HepG2 (cell line): ENCODE measurements around the gene EMID1. TPM values are rescaled to one million over a fixed set of nuclear protein-coding genes. Genes with fewer than 3 reads are reported as not detected.

ENCODE experiments used
- HDAC2 ChIP-seq: sonication (generic); formaldehyde crosslinking; IDR thresholded peaks from 2 replicates; pipeline ENCODE4 v1.4.0; 2020; ENCODE audit warnings: missing genetic modification reagents
- HDAC6 ChIP-seq: fragments of 200-600 bp; sonication (generic); IDR thresholded peaks from 2 replicates; pipeline ENCODE4 v1.7.0; 2017; ENCODE audit warnings: mild to moderate bottlenecking, antibody characterized with exemption, low read length, low read depth
- HOXA7 ChIP-seq: sonication (generic); formaldehyde crosslinking; IDR thresholded peaks from 2 replicates; pipeline ENCODE4 v1.8.1; 2022; ENCODE audit warnings: mild to moderate bottlenecking, missing genetic modification reagents, moderate library complexity
- KDM6A ChIP-seq: IDR thresholded peaks from 2 replicates; pipeline ENCODE4 v1.6.1; 2016; ENCODE audit warnings: low read depth
- MAZ ChIP-seq, 2 experiments: sonication (generic) in 1 of 2; formaldehyde crosslinking in 1 of 2; IDR thresholded peaks; 2 replicates each; pipeline versions ENCODE4 v1.5.0 to v1.6.1; 2012 to 2020; ENCODE audit warnings: low read depth in 2 of 2, mild to moderate bottlenecking in 2 of 2, borderline replicate concordance in 1 of 2, improper control_type of control experiment in 1 of 2, low read length in 1 of 2, missing genetic modification reagents in 1 of 2, moderate library complexity in 1 of 2
- MTERF4 ChIP-seq: sonication (generic); formaldehyde crosslinking; IDR thresholded peaks from 2 replicates; pipeline ENCODE4 v1.8.0; 2023; ENCODE audit warnings: mild to moderate bottlenecking, missing genetic modification reagents
- NRL ChIP-seq: sonication (generic); formaldehyde crosslinking; IDR thresholded peaks from 2 replicates; pipeline ENCODE4 v1.5.0; 2020; ENCODE audit warnings: missing genetic modification reagents, mild to moderate bottlenecking, moderate library complexity, borderline replicate concordance
- TOPORS ChIP-seq: sonication (generic); formaldehyde crosslinking; IDR thresholded peaks from 2 replicates; pipeline ENCODE4 v1.8.0; 2023; ENCODE audit warnings: mild to moderate bottlenecking, missing genetic modification reagents
- ZBED4 ChIP-seq: sonication (generic); formaldehyde crosslinking; IDR thresholded peaks from 2 replicates; pipeline ENCODE4 v1.4.0; 2020; ENCODE audit warnings: missing genetic modification reagents, borderline replicate concordance
- ZBTB42 ChIP-seq: sonication (generic); formaldehyde crosslinking; IDR thresholded peaks from 2 replicates; pipeline ENCODE4 v1.5.0; 2020; ENCODE audit warnings: mild to moderate bottlenecking, missing genetic modification reagents
- ZNF136 ChIP-seq: sonication (generic); formaldehyde crosslinking; IDR thresholded peaks from 2 replicates; pipeline ENCODE4 v1.8.1; 2022; ENCODE audit warnings: low read depth, mild to moderate bottlenecking, moderate library complexity, missing genetic modification reagents
- ZNF275 ChIP-seq: sonication (generic); formaldehyde crosslinking; IDR thresholded peaks from 2 replicates; pipeline ENCODE4 v1.8.0; 2022; ENCODE audit warnings: missing genetic modification reagents, mild to moderate bottlenecking, inconsistent platforms, borderline replicate concordance
- ZNF33B ChIP-seq: sonication (generic); formaldehyde crosslinking; IDR thresholded peaks from 2 replicates; pipeline ENCODE4 v1.5.1; 2020; ENCODE audit warnings: mild to moderate bottlenecking, missing genetic modification reagents
- ZNF430 ChIP-seq: sonication (generic); formaldehyde crosslinking; IDR thresholded peaks from 2 replicates; pipeline ENCODE4 v1.9.0; 2021; ENCODE audit warnings: mild to moderate bottlenecking, missing genetic modification reagents
- ZNF580 ChIP-seq: IDR thresholded peaks from 2 replicates; pipeline ENCODE4 v1.6.1; 2016; ENCODE audit warnings: low read depth, borderline replicate concordance
- ZNF652 ChIP-seq: IDR thresholded peaks from 2 replicates; pipeline ENCODE4 v1.6.1; 2016; ENCODE audit warnings: low read depth, borderline replicate concordance
- ZNF687 ChIP-seq: sonication (generic); formaldehyde crosslinking; IDR thresholded peaks from 2 replicates; pipeline ENCODE4 v1.5.1; 2020; ENCODE audit warnings: mild to moderate bottlenecking, missing genetic modification reagents, moderate library complexity
- polyA plus RNA-seq, 8 experiments: library from polyadenylated mRNA; depleted of rRNA in 3 of 8; stranded (reverse) in 7 of 8; unstranded in 1 of 8; fragments of >200 nt; fragmentation: Illumina TruSeq in 4 of 8; extraction: Trizol in 4 of 8; gene quantifications; 2 replicates each; pipeline versions ENCODE4 v1.2.1 to v1.2.3, GENCODE V29; 2011 to 2016; ENCODE audit warnings: low read depth in 4 of 8, missing spikeins in 1 of 8, mixed read lengths in 1 of 8; ENCODE audit not compliant: insufficient read depth in 1 of 8
- total RNA-seq, 5 experiments: library from RNA; depleted of rRNA; stranded (reverse); fragments of >200 nt; fragmentation: Illumina TruSeq; extraction: Trizol; gene quantifications; 2 replicates each; pipeline ENCODE4 v1.2.3, GENCODE V29; 2016; ENCODE audit warnings: low read depth in 1 of 5

The EMID1 gene
- total and polyA plus RNA-seq, 2 of the 13 experiments (the other 11 are each of a cell fraction or from before 2014, with no cell fraction given), result 0.45 to 0.82 TPM

- TF ChIP-seq HDAC2 (CRISPR knock-in tag) (peak; percentile 22; the same call in 1 of the 2 replicates), HOXA7 (CRISPR knock-in tag) (no peak), NRL (CRISPR knock-in tag) (peak; percentile 46), MTERF4 (CRISPR knock-in tag) (no peak), ZNF33B (CRISPR knock-in tag) (no peak; the same call in 1 of the 2 replicates), ZNF275 (CRISPR knock-in tag) (peak; percentile 81; the same call in 1 of the 2 replicates), ZBED4 (CRISPR knock-in tag) (peak; percentile 45; the same call in 1 of the 2 replicates), HDAC6 (no peak), MAZ (IDR thresholded peaks at IDR 0.05; ENCODE audit: borderline replicate concordance, low read depth, low read length) (no peak), MAZ (CRISPR knock-in tag; IDR thresholded peaks at IDR 0.05; ENCODE audit: low read depth) (peak; percentile 61), KDM6A (CRISPR knock-in tag) (no peak), ZNF430 (CRISPR knock-in tag) (peak; percentile 52; the same call in 1 of the 2 replicates), ZNF687 (CRISPR knock-in tag) (no peak), ZNF652 (CRISPR knock-in tag) (peak; percentile 39; the same call in 1 of the 2 replicates), TOPORS (CRISPR knock-in tag) (peak; percentile 75; the same call in 1 of the 2 replicates), ZNF136 (CRISPR knock-in tag) (peak; percentile 72), ZBTB42 (CRISPR knock-in tag) (peak; percentile 38; the same call in 1 of the 2 replicates), ZNF580 (peak; percentile 78; the same call in 1 of the 2 replicates)
Observed at GRCh38 chr22:29267858-29268510, 62.3 kb downstream of the EMID1 start, which contains the start of the genes EWSR1 and RHBDD3 (continued).
